Liver (tissue), 9 donors: ENCODE measurements around the gene SEC31B. TPM values are rescaled to one million over a fixed set of nuclear protein-coding genes. Genes with fewer than 3 reads are reported as not detected.

Experiments
- DNase-seq: peaks from one replicate; pipeline ENCODE4 v3.0.0-alpha.2; 2017; ENCODE audit warnings: low spot score
- H3K27ac ChIP-seq, 2 donors: one replicate each; pipeline ENCODE4 v1.7.0; 2013; ENCODE audit warnings: inconsistent platforms in 2 of 2, low read length in 2 of 2, control low read depth in 1 of 2, low read depth in 1 of 2, mild to moderate bottlenecking in 1 of 2
- H3K27me3 ChIP-seq, 4 donors: one replicate each; pipeline versions ENCODE4 v1.6.1 to v1.7.0; 2013; ENCODE audit warnings: low read length in 3 of 4, inconsistent platforms in 1 of 4, mild to moderate bottlenecking in 1 of 4, moderate library complexity in 1 of 4; ENCODE audit not compliant: control insufficient read depth in 4 of 4, insufficient read depth in 4 of 4
- H3K36me3 ChIP-seq, 4 donors: one replicate each; pipeline versions ENCODE4 v1.6.1 to v1.7.0; 2013; ENCODE audit warnings: low read length in 3 of 4, mild to moderate bottlenecking in 3 of 4, low read depth in 1 of 4, moderate library complexity in 1 of 4; ENCODE audit not compliant: control insufficient read depth in 4 of 4, insufficient read depth in 3 of 4
- H3K4me1 ChIP-seq, 4 donors: one replicate each; pipeline versions ENCODE4 v1.6.1 to v1.7.0; 2013; ENCODE audit warnings: low read length in 3 of 4, mild to moderate bottlenecking in 3 of 4, moderate library complexity in 1 of 4; ENCODE audit not compliant: control insufficient read depth in 4 of 4, insufficient read depth in 4 of 4
- H3K4me3 ChIP-seq, 3 donors: one replicate each; pipeline versions ENCODE4 v1.6.1 to v1.7.0; 2013; ENCODE audit warnings: low read length in 3 of 3, control low read depth in 1 of 3, low read depth in 1 of 3, mild to moderate bottlenecking in 1 of 3
- H3K9ac ChIP-seq, 2 donors: one replicate each; pipeline ENCODE4 v1.7.0; 2013; ENCODE audit warnings: low read length in 2 of 2, mild to moderate bottlenecking in 2 of 2, moderate library complexity in 2 of 2, control low read depth in 1 of 2, low read depth in 1 of 2
- H3K9me3 ChIP-seq, 4 donors: one replicate each; pipeline versions ENCODE4 v1.6.1 to v1.7.0; 2013; ENCODE audit warnings: low read length in 3 of 4; ENCODE audit not compliant: control insufficient read depth in 4 of 4
- ATF3 ChIP-seq: IDR thresholded peaks from 2 replicates; pipeline ENCODE4 v1.6.1; 2016; ENCODE audit warnings: antibody characterized with exemption
- EGR1 ChIP-seq, 2 donors: IDR thresholded peaks; 2 replicates each; pipeline ENCODE4 v1.6.1; 2016 to 2018; ENCODE audit warnings: antibody characterized with exemption in 2 of 2, low read depth in 2 of 2
- FOXA1 ChIP-seq: IDR thresholded peaks from 2 replicates; pipeline ENCODE4 v1.6.1; 2016; ENCODE audit warnings: antibody characterized with exemption
- FOXA2 ChIP-seq: IDR thresholded peaks from 2 replicates; pipeline ENCODE4 v1.6.1; 2016; ENCODE audit warnings: antibody characterized with exemption
- GABPA ChIP-seq, 2 donors: IDR thresholded peaks in 1 of 2; conservative IDR thresholded peaks in 1 of 2; 2 replicates each; pipeline ENCODE4 v1.6.1; 2016; ENCODE audit warnings: antibody characterized with exemption in 2 of 2, mild to moderate bottlenecking in 1 of 2, moderate library complexity in 1 of 2
- HNF4G ChIP-seq: IDR thresholded peaks from 2 replicates; pipeline ENCODE4 v1.6.1; 2016; ENCODE audit warnings: antibody characterized with exemption
- MAX ChIP-seq: IDR thresholded peaks from 2 replicates; pipeline ENCODE4 v1.6.1; 2016; ENCODE audit warnings: antibody characterized with exemption
- NR2F2 ChIP-seq: IDR thresholded peaks from 2 replicates; pipeline ENCODE4 v1.6.1; 2016; ENCODE audit warnings: antibody characterized with exemption
- RAD21 ChIP-seq, 2 donors: IDR thresholded peaks; 2 replicates each; pipeline ENCODE4 v1.6.1; 2016; ENCODE audit warnings: antibody characterized with exemption in 2 of 2, mild to moderate bottlenecking in 2 of 2
- REST ChIP-seq: IDR thresholded peaks from 2 replicates; pipeline ENCODE4 v1.6.1; 2016; ENCODE audit warnings: antibody characterized with exemption, mild to moderate bottlenecking
- RXRA ChIP-seq, 2 donors: IDR thresholded peaks; 2 replicates each; pipeline ENCODE4 v1.6.1; 2017 to 2018; ENCODE audit warnings: antibody characterized with exemption in 2 of 2, mild to moderate bottlenecking in 1 of 2
- SP1 ChIP-seq: IDR thresholded peaks from 2 replicates; pipeline ENCODE4 v1.6.1; 2018; ENCODE audit warnings: antibody characterized with exemption, mild to moderate bottlenecking
- TAF1 ChIP-seq: conservative IDR thresholded peaks from 2 replicates; pipeline ENCODE4 v1.6.1; 2016; ENCODE audit warnings: antibody characterized with exemption, mild to moderate bottlenecking
- YY1 ChIP-seq: IDR thresholded peaks from 2 replicates; pipeline ENCODE4 v1.6.1; 2016; ENCODE audit warnings: antibody characterized with exemption, mild to moderate bottlenecking
- ZBTB33 ChIP-seq: IDR thresholded peaks from 2 replicates; pipeline ENCODE4 v1.6.1; 2016; ENCODE audit warnings: antibody characterized with exemption
- WGBS: extraction: QIAGEN DNeasy Blood & Tissue Kit; methylation state at CpG from one replicate; pipeline ENCODE4 v1.1.7; 2013; 5-methylcytosine and 5-hydroxymethylcytosine counted together
- polyA plus RNA-seq, 2 donors: library from polyadenylated mRNA; stranded (reverse) in 1 of 2; unstranded in 1 of 2; fragments of 200-250 nt in 1 of 2; fragments of >200 nt in 1 of 2; fragmentation: Nextera tagmentation in 1 of 2; extraction: Ambion mirVana in 1 of 2; gene quantifications; one replicate each; pipeline versions ENCODE4 v1.2.1 to v1.2.3, GENCODE V29; 2013 to 2015
- total RNA-seq, 2 donors: library from RNA; depleted of rRNA; stranded (reverse); fragments of >200 nt; gene quantifications; one replicate each; pipeline ENCODE4 v1.2.3, GENCODE V29; 2014
- donor health status: healthy.
- donor health status: healthy.
- donor health status: healthy.
- donor health status: healthy.
- donor health status: healthy.

Gene SEC31B
- total and polyA plus RNA-seq, 4 donors: 1.3 to 6.6 (median 3.8) TPM

- TF ChIP-seq FOXA1 (no peak), NR2F2 (no peak), SP1 (no peak), ATF3 (no peak), YY1 (no peak), TAF1 (no peak), GABPA (IDR thresholded peaks at IDR 0.05 in 1 of 2, conservative IDR thresholded peaks at IDR 0.05 in 1 of 2) (no peak), EGR1 (IDR thresholded peaks at IDR 0.05; ENCODE audit: low read depth in 2 of 2) (no peak), REST (no peak), ZBTB33 (no peak), FOXA2 (no peak), RAD21 (IDR thresholded peaks at IDR 0.05) (no peak), MAX (no peak), HNF4G (no peak)
- no peaks in the 10 kb centered on the region for H3K27me3 ChIP-seq
- no peak overlapping the region for H3K4me3 ChIP-seq
- H3K9me3 ChIP-seq: no peaks in the 10 kb centered on the region
- H3K4me1 ChIP-seq: peaks cover 0 to 6% (median 6%) of the 10 kb centered on the region in 4 donors
- no peak for DNase-seq
- 92% methylated on average over 3 of the region's 3 CpGs for WGBS
- no peak overlapping the region for H3K27ac ChIP-seq
- no peak overlapping the region for H3K9ac ChIP-seq
- peaks cover 0 to 16% (median 15%) of the 10 kb centered on the region in 4 donors for H3K36me3 ChIP-seq
Observed at GRCh38 chr10:100553929-100554328, 34.3 kb upstream of the SEC31B start.

GRCh38 chr10:100551738-100552137 is 32.1 kb upstream of the SEC31B start:
- H3K9me3 ChIP-seq: no peaks in the 10 kb centered on the region
- no peak for TF ChIP-seq YY1
- no peak for TF ChIP-seq RXRA (IDR thresholded peaks at IDR 0.05)
- no peak for TF ChIP-seq GABPA (IDR thresholded peaks at IDR 0.05 in 1 of 2, conservative IDR thresholded peaks at IDR 0.05 in 1 of 2)
- no peak for TF ChIP-seq NR2F2
- TF ChIP-seq MAX: no peak

More at GRCh38 chr10:100551738-100552137, 32.1 kb upstream of the SEC31B start:
- WGBS: 86% methylated on average over 5 of the region's 5 CpGs
- no peak for DNase-seq
- H3K4me1 ChIP-seq: peaks cover 0 to 6% (median 6%) of the 10 kb centered on the region in 4 donors
- H3K27me3 ChIP-seq: no peaks in the 10 kb centered on the region
- H3K9ac ChIP-seq: no peak overlapping the region
- peaks cover 1 to 37% (median 33%) of the 10 kb centered on the region in 4 donors for H3K36me3 ChIP-seq
- H3K27ac ChIP-seq: no peak overlapping the region
- H3K4me3 ChIP-seq: no peak overlapping the region
